ENCODE results near the gene NR1H4.

GRCh38 chr12:100578923-100579322 lies 105.3 kb downstream of the NR1H4 start:
- TF ChIP-seq KDM2A (CRISPR knock-in tag; IDR thresholded peaks at IDR 0.05; ENCODE audit: borderline replicate concordance, low read depth): no peak
- TF ChIP-seq ZGPAT (CRISPR knock-in tag; IDR thresholded peaks at IDR 0.05): no peak
- no peak for TF ChIP-seq SOX13 (IDR thresholded peaks at IDR 0.05)
- TF ChIP-seq SOX13 (CRISPR knock-in tag; conservative IDR thresholded peaks at IDR 0.05 in 1 of 2, IDR thresholded peaks at IDR 0.05 in 1 of 2): no peak
- TF ChIP-seq ZNF775 (CRISPR knock-in tag; IDR thresholded peaks at IDR 0.05; ENCODE audit: borderline replicate concordance): no peak
- TF ChIP-seq TFAP4 (IDR thresholded peaks at IDR 0.05; ENCODE audit: borderline replicate concordance, low read depth): no peak
